ENCODE data around the gene CD63. TPM values are rescaled to one million over a fixed set of nuclear protein-coding genes. Genes with fewer than 3 reads are reported as not detected.
A peak's percentile ranks its signal among the peaks of the same experiment; 100 is the strongest.

CD63 gene
- total RNA-seq, 2 donors from 2014 or later, result 83.3 to 83.9 TPM

DNA sequence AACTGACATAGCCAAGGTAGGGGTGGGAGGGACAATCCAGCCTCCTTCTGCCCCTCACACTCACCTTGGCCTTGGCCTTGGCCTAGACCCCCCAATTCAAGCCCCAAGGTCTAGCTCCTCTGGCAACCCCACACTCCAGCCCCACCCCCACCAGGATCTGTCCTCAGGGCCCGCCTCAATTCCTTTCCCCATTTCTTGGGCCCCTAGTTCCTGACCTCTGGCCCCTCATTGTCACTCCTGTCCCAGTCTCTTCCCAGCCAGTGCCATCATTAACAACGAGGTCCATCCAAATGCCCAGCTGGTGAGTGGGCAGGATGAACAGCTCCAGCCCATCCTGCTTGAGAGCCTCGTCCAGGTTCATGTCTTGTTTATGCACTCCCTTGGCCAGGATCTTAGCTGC, 7.3 kb upstream of the CD63 start:
- Mint-ChIP-seq H3K36me3 (ENCODE audit: low read depth) (no peaks in the 10 kb centered on the region), H3K4me1 (peaks cover 18% of the 10 kb centered on the region), H3K27ac (no peak overlapping the region), H3K27me3 (no peaks in the 10 kb centered on the region), H3K4me3 (no peak overlapping the region)
- H3K9me3 ChIP-seq (ENCODE audit: control insufficient read depth, low read length, poor library complexity, severe bottlenecking), result no peaks in the 10 kb centered on the region
- DNase-seq, result no peak
- ATAC-seq, result no peak

DNA sequence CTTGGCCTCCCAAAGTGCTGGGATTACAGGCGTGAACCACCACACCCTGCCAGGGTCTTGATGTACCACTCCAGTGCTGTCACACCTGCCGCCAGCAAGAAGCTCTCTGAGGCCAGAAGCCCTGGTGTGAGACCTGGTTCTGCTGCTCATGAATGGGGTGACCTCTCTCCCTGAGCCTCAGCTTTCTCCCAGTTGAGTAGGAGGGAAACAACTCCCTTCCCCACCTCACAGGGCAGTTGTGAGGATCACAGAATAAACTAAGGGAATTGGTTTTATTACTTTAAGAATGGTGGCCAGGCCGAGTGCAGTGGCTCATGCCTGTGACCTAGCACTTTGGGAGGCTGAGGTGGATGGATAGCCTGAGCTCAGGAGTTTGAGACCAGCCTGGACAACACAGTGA, 5.8 kb upstream of the CD63 start:
- H3K36me3 Mint-ChIP-seq (ENCODE audit: low read depth), result no peaks in the 10 kb centered on the region
- H3K4me1 Mint-ChIP-seq, result peaks cover 30% of the 10 kb centered on the region
- DNase-seq, result no peak
- H3K27ac Mint-ChIP-seq, result peak overlapping the region; percentile 27
- H3K9me3 ChIP-seq (ENCODE audit: control insufficient read depth, low read length, poor library complexity, severe bottlenecking), result no peaks in the 10 kb centered on the region
- ATAC-seq, result no peak
- no peaks in the 10 kb centered on the region for H3K27me3 Mint-ChIP-seq
- H3K4me3 Mint-ChIP-seq, result no peak overlapping the region

- H3K27me3 Mint-ChIP-seq, result no peaks in the 10 kb centered on the region
Observed at GRCh38 chr12:55733858-55734257, 5.0 kb upstream of the CD63 start.

DNA sequence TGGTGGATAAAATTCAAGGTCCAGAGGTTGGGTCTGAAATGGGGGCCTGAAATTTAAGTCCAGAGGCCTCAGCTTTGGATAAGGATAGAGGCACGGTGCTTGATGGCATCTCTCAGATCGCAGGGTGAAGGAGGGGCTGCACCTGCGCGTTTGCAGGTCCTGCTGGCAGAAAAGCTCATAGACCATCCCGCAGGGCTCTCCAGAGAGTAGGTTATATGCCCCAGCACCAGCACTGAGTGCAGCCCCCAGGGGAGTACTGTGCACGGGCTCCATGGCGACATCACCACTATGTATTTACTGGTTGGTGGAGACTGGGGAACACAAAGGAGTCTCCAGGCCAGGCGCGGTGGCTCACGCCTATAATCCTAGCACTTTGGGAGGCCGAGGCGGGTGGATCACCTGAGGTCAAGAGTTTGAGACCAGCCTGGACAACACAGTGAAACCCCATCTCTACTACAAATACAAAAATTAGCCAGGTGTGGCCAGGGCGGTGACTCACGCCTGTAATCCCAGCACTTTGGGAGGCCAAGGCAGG, 4.3 kb upstream of the CD63 start:
- no peak for DNase-seq
- no peaks in the 10 kb centered on the region for H3K9me3 ChIP-seq (ENCODE audit: control insufficient read depth, low read length, poor library complexity, severe bottlenecking)
- ATAC-seq, result no peak
- Mint-ChIP-seq H3K27me3 (no peaks in the 10 kb centered on the region), H3K4me1 (peaks cover 27% of the 10 kb centered on the region), H3K36me3 (ENCODE audit: low read depth) (no peaks in the 10 kb centered on the region), H3K27ac (no peak overlapping the region), H3K4me3 (no peak overlapping the region)

More at GRCh38 chr12:55733858-55734257, 5.0 kb upstream of the CD63 start:
- Mint-ChIP-seq H3K27ac (no peak overlapping the region), H3K4me3 (no peak overlapping the region), H3K4me1 (peaks cover 32% of the 10 kb centered on the region), H3K36me3 (ENCODE audit: low read depth) (no peaks in the 10 kb centered on the region)
- no peak for DNase-seq
- no peak for ATAC-seq
- no peaks in the 10 kb centered on the region for H3K9me3 ChIP-seq (ENCODE audit: control insufficient read depth, low read length, poor library complexity, severe bottlenecking)

- ATAC-seq (no peak), DNase-seq (no peak)
- H3K9me3 ChIP-seq (ENCODE audit: control insufficient read depth, low read length, poor library complexity, severe bottlenecking), result no peaks in the 10 kb centered on the region
- H3K36me3 Mint-ChIP-seq (ENCODE audit: low read depth), result no peaks in the 10 kb centered on the region
- no peaks in the 10 kb centered on the region for H3K27me3 Mint-ChIP-seq
- no peak overlapping the region for H3K4me3 Mint-ChIP-seq
- H3K27ac Mint-ChIP-seq, result no peak overlapping the region
- H3K4me1 Mint-ChIP-seq, result peaks cover 24% of the 10 kb centered on the region
Observed at GRCh38 chr12:55732288-55732687, 3.5 kb upstream of the CD63 start.

- peak; percentile 49 for ATAC-seq
- no peaks in the 10 kb centered on the region for H3K27me3 Mint-ChIP-seq
- peak overlapping the region; percentile 95 for H3K4me3 Mint-ChIP-seq
- no peaks in the 10 kb centered on the region for H3K36me3 Mint-ChIP-seq (ENCODE audit: low read depth)
- DNase-seq, result no peak
- H3K9me3 ChIP-seq (ENCODE audit: control insufficient read depth, low read length, poor library complexity, severe bottlenecking), result no peaks in the 10 kb centered on the region
- peaks cover 33% of the 10 kb centered on the region for H3K4me1 Mint-ChIP-seq
- peak overlapping the region; percentile 97 for H3K27ac Mint-ChIP-seq
Observed at GRCh38 chr12:55729819-55730818, 1.3 kb upstream of the CD63 start.

DNA sequence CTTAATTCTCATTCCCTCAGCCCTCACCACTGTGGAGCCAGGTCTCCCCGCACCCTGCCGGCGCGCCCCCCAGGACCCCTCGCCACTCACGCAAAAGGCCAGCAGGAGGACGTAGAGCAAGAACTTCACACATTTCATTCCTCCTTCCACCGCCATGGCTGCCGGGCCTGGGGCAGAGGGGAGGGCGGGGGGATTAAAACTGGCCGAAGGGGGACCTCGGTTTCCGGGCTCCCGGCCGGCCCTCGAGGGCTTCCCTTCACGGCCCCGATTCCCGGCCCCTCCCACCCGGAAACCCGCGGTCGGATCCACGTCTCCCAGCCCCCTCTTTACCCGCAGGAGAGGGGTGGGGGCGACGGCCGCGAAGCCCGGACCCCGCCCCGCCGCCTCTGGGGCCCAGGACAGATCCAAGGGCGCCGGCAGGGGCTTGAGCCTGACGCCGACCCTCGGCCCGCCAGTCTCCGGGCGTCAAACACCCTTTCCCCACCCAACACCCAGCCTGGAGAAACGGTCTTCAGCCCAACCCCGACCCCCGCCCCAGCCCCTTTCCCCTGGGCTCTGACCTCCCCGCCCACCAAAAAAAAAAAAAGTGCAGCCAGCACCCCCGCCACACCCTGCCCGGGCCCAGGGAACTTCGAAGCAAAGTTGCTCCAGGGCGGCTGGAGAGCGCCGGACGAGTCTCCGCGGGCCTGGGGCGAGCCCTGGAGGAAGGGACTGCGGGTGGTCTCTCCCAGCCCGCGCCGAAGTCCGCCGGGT, 447 bp downstream of the CD63 start:
- Mint-ChIP-seq H3K27me3 (no peaks in the 10 kb centered on the region), H3K4me1 (peaks cover 37% of the 10 kb centered on the region), H3K4me3 (peak overlapping the region; percentile 95), H3K36me3 (ENCODE audit: low read depth) (no peaks in the 10 kb centered on the region), H3K27ac (no peak overlapping the region)
- DNase-seq (no peak), ATAC-seq (peak; percentile 3)
- H3K9me3 ChIP-seq (ENCODE audit: control insufficient read depth, low read length, poor library complexity, severe bottlenecking), result no peaks in the 10 kb centered on the region

GRCh38 chr12:55727643-55728185, 1.1 kb downstream of the CD63 start:
- H3K4me1 Mint-ChIP-seq, result peaks cover 37% of the 10 kb centered on the region
- DNase-seq (no peak), ATAC-seq (no peak)
- H3K27me3 Mint-ChIP-seq, result no peaks in the 10 kb centered on the region
- no peaks in the 10 kb centered on the region for H3K9me3 ChIP-seq (ENCODE audit: control insufficient read depth, low read length, poor library complexity, severe bottlenecking)
- peak overlapping the region; percentile 89 for H3K4me3 Mint-ChIP-seq
- no peaks in the 10 kb centered on the region for H3K36me3 Mint-ChIP-seq (ENCODE audit: low read depth)
- peak overlapping the region; percentile 89 for H3K27ac Mint-ChIP-seq

- peaks cover 37% of the 10 kb centered on the region for H3K4me1 Mint-ChIP-seq
- no peak for DNase-seq
Observed at GRCh38 chr12:55726971-55727370, 1.8 kb downstream of the CD63 start.

DNA sequence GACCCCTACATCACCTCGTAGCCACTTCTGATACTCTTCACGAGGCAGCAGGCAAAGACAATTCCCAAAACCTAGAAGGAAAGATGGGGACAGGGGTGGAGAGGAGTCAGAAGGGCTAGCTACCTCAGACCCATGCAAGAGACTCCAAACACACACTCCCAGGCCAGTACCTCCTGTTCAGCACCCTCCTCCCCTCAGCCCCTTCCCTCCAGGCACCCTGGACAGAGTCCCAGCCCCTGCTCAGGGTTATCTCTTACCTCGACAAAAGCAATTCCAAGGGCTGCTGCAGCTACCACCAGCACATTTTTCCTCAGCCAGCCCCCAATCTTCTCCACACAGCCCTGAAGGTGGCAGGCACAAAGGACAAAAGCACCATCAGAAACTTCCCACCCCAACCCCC, 3.3 kb downstream of the CD63 start:
- Mint-ChIP-seq H3K4me1 (peaks cover 34% of the 10 kb centered on the region), H3K27ac (peak overlapping the region; percentile 70), H3K27me3 (no peaks in the 10 kb centered on the region), H3K4me3 (no peak overlapping the region), H3K36me3 (ENCODE audit: low read depth) (no peaks in the 10 kb centered on the region)
- DNase-seq, result no peak
- H3K9me3 ChIP-seq (ENCODE audit: control insufficient read depth, low read length, poor library complexity, severe bottlenecking), result no peaks in the 10 kb centered on the region
- no peak for ATAC-seq

More at GRCh38 chr12:55726971-55727370, 1.8 kb downstream of the CD63 start:
- H3K27ac Mint-ChIP-seq, result peak overlapping the region; percentile 89
- no peaks in the 10 kb centered on the region for H3K27me3 Mint-ChIP-seq
- no peak for ATAC-seq
- H3K36me3 Mint-ChIP-seq (ENCODE audit: low read depth), result no peaks in the 10 kb centered on the region
- peak overlapping the region; percentile 89 for H3K4me3 Mint-ChIP-seq
- no peaks in the 10 kb centered on the region for H3K9me3 ChIP-seq (ENCODE audit: control insufficient read depth, low read length, poor library complexity, severe bottlenecking)

- Mint-ChIP-seq H3K36me3 (ENCODE audit: low read depth) (no peaks in the 10 kb centered on the region), H3K4me3 (peak overlapping the region; percentile 21), H3K27me3 (no peaks in the 10 kb centered on the region), H3K27ac (peak overlapping the region; percentile 70), H3K4me1 (peaks cover 28% of the 10 kb centered on the region)
- no peaks in the 10 kb centered on the region for H3K9me3 ChIP-seq (ENCODE audit: control insufficient read depth, low read length, poor library complexity, severe bottlenecking)
- DNase-seq (no peak), ATAC-seq (no peak)
Observed at GRCh38 chr12:55724940-55725309, 3.9 kb downstream of the CD63 start.

GRCh38 chr12:55724226-55724939, 4.4 kb downstream of the CD63 start:
- peak; percentile 72 for ATAC-seq
- Mint-ChIP-seq H3K36me3 (ENCODE audit: low read depth) (no peaks in the 10 kb centered on the region), H3K27me3 (no peaks in the 10 kb centered on the region), H3K4me1 (peaks cover 23% of the 10 kb centered on the region), H3K4me3 (peak overlapping the region; percentile 21), H3K27ac (peak overlapping the region; percentile 70)
- H3K9me3 ChIP-seq (ENCODE audit: control insufficient read depth, low read length, poor library complexity, severe bottlenecking), result no peaks in the 10 kb centered on the region
- DNase-seq, result peak; percentile 43 to 55 (median 49)

Data from T-helper 17 cell (primary cell).